ENCODE data around the gene OVAAL.

DNA sequence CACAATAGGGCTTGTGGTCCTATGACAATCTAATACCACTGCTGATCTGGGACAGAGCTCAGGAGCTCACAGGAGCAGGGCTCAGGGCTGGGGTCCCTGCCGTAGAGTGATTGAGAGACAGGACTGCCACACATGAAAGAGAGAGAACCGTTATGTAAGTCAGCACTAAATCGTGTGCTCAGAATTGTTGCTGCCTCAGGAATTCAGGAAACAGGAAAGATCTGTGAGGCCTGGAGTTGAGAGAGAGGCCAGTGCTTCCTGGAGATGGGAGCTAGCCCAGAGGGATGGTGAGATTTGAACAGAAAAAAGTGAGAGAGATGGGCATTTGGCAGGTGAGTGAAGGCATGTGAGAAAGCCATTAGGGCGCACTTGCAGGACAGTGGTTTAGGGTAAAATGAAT is 38.9 kb upstream of the OVAAL start:
- TF ChIP-seq POLR2AphosphoS5 (IDR thresholded peaks at IDR 0.05; ENCODE audit: control insufficient read depth, insufficient read depth, low read depth, low read length) (no peak), ZNF561 (CRISPR knock-in tag; conservative IDR thresholded peaks at IDR 0.05) (no peak)
- TF ChIP-seq, protein P1, sequence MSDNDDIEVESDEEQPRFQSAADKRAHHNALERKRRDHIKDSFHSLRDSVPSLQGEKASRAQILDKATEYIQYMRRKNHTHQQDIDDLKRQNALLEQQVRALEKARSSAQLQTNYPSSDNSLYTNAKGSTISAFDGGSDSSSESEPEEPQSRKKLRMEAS (CRISPR knock-in tag; IDR thresholded peaks at IDR 0.05), result no peak
